Heart left ventricle (tissue), 13 donors: Measurements from ENCODE around the gene KDM4E.

Experiments used
- POLR2A ChIP-seq, 2 donors: fragments of 450-650 bp; IDR thresholded peaks; one replicate each; pipeline ENCODE4 v1.6.1; 2017; ENCODE audit warnings: antibody characterized with exemption in 2 of 2, mild to moderate bottlenecking in 2 of 2, moderate library complexity in 2 of 2
- TF ChIP-seq, protein P1 (sequence below), 12 donors: fragments of 200-600 bp; sonication (generic) in 4 of 12; IDR thresholded peaks; one replicate each; pipeline versions ENCODE4 v1.5.0 to v1.8.0; 2018 to 2022; ENCODE audit warnings: antibody characterized with exemption in 12 of 12, mild to moderate bottlenecking in 5 of 12
- donor health status: ischemic (EF 13 %, LVEDD 7.1; RV severe dilation, severe dysfunction).
- donor health status: DM: no; HTN: yes; CAD: no.
- donor health status: DM: no; HTN: no; CAD: no.
- donor health status: ischemic (EF 25% LVEDD 6.9; RV normal size, moderate dysfunction).
- donor health status: ischemic (EF 25% LVEDD 5.7; RV mildly dilated, moderate dysfunction).
- donor health status: ischemic (EF 35%, LVEDD 5.7; RV mildly dilated, moderate dysfunction).
- donor health status: nonischemic (EF 11% LVEDD 7.7; RV severe dilation, severe dysfunction).
- donor health status: DM: yes; HTN: yes; CAD: no.
- donor health status: PGD.
- donor health status: ischemic (EF 29% LVEDD 5.4; RV normal size, mild dysfunction).
- donor health status: nonischemic (EF 23%, LVEDD 6.1; RV moderate dilation, normal function).

DNA sequence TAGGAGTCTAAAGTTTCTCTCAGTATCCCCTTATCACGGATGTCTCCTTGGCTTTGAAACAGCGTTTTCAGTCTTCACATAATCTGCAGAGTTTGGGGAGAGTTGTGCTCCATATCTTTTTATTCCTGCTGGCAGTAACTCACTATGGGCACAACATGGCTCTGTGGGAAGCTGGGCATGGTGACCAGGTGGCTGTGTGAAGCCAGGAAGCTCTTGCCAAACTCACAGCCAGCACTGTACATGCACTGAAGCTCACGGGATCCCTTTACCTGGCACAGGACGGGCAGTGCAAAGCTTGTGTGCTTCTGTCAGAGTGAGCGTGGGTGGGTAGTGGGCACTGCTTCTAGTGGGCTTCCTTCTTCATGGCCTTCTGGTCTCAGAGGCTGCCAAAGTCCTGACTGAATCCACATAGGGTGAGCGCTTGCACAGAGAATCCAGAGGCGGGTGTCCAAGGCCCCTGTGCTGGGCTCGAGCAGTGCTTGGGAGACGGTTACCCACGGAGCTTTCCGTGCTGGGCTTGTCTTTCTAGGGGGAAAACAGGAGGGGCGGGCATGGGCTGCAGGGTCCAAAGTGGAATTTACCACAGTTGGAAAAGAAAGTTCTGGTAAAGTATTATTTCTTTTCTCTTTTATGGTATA, 10.8 kb upstream of the KDM4E start:
- TF ChIP-seq, protein P1, sequence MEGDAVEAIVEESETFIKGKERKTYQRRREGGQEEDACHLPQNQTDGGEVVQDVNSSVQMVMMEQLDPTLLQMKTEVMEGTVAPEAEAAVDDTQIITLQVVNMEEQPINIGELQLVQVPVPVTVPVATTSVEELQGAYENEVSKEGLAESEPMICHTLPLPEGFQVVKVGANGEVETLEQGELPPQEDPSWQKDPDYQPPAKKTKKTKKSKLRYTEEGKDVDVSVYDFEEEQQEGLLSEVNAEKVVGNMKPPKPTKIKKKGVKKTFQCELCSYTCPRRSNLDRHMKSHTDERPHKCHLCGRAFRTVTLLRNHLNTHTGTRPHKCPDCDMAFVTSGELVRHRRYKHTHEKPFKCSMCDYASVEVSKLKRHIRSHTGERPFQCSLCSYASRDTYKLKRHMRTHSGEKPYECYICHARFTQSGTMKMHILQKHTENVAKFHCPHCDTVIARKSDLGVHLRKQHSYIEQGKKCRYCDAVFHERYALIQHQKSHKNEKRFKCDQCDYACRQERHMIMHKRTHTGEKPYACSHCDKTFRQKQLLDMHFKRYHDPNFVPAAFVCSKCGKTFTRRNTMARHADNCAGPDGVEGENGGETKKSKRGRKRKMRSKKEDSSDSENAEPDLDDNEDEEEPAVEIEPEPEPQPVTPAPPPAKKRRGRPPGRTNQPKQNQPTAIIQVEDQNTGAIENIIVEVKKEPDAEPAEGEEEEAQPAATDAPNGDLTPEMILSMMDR (IDR thresholded peaks at IDR 0.05): no peak
- no peak for TF ChIP-seq POLR2A (IDR thresholded peaks at IDR 0.05)
